ENCODE results near the gene LILRB2. TPM values are rescaled to one million over a fixed set of nuclear protein-coding genes. Genes with fewer than 3 reads are reported as not detected.
A peak's percentile ranks its signal among the peaks of the same experiment; 100 is the strongest.
"Not testable (repeated sequence)": the region's sequence is repeated elsewhere in the genome, so short reads cannot be mapped to it uniquely, and the experiment has no call there.

The LILRB2 gene
- total RNA-seq, 1 experiment from 2014 or later: not detected

- not testable (repeated sequence) for H3T11ph ChIP-seq (ENCODE audit: low read length); H4K20me1 ChIP-seq (ENCODE audit: control insufficient read depth, insufficient read depth, insufficient read length); H2BK120ac ChIP-seq (ENCODE audit: low read depth, low read length, poor library complexity, severe bottlenecking); H3K79me2 ChIP-seq (ENCODE audit: insufficient read depth, low read length); H2AFZ ChIP-seq (ENCODE audit: low read length); H3K14ac ChIP-seq (ENCODE audit: insufficient read depth, low read length); H3K4me3 Mint-ChIP-seq; H3K18ac ChIP-seq (ENCODE audit: insufficient read length, low read depth, low read length); H3K27ac Mint-ChIP-seq; DNase-seq; H2BK12ac ChIP-seq (ENCODE audit: insufficient read length, low read depth, low read length); H3K4ac ChIP-seq (ENCODE audit: low read depth, low read length); H3K79me1 ChIP-seq (ENCODE audit: insufficient read depth, low read depth, low read length, poor library complexity, severe bottlenecking); H2AK5ac ChIP-seq (ENCODE audit: insufficient read length, low read length); H4K91ac ChIP-seq (ENCODE audit: insufficient read length, low read depth, low read length); H3K27ac ChIP-seq (ENCODE audit: insufficient read length, low read depth, low read length); H2BK15ac ChIP-seq (ENCODE audit: low read depth, low read length); H3K9me3 ChIP-seq (ENCODE audit: control insufficient read depth, low read depth, low read length); H3K4me2 ChIP-seq (ENCODE audit: insufficient read depth, insufficient read length, low read length); H4K8ac ChIP-seq (replicated peaks; ENCODE audit: insufficient read length, low read depth, low read length); H3K9ac ChIP-seq (ENCODE audit: extremely low read depth, insufficient read length, low read length); H3K23me2 ChIP-seq (ENCODE audit: insufficient read length, low read depth, low read length, poor library complexity, severe bottlenecking); H2BK5ac ChIP-seq (ENCODE audit: insufficient read length, low read length); H3K27me3 ChIP-seq (ENCODE audit: insufficient read depth, low read length); H3K56ac ChIP-seq (ENCODE audit: insufficient read length, low read depth, low read length); H2BK20ac ChIP-seq (ENCODE audit: low read depth, low read length, poor library complexity, severe bottlenecking); H4K5ac ChIP-seq (ENCODE audit: insufficient read length, low read depth, low read length); H3K23ac ChIP-seq (ENCODE audit: insufficient read length, low read depth, low read length); H3K4me1 ChIP-seq (ENCODE audit: insufficient read depth, low read length)
- Mint-ChIP-seq H3K36me3 (ENCODE audit: insufficient read depth in 1 of 3, low read depth in 3 of 3) (peaks cover 8 to 20% (median 16%) of the 10 kb centered on the region in 3 experiments), H3K4me1 (peaks cover 16 to 25% of the 10 kb centered on the region in 2 experiments), H3K9me3 (peaks cover 29 to 55% of the 10 kb centered on the region in 2 experiments), H3K27me3 (ENCODE audit: low read depth) (peaks cover 33% of the 10 kb centered on the region)
- TF ChIP-seq CTCF (conservative IDR thresholded peaks at IDR 0.05): peak; percentile 46
- no CpG with 5 or more reads among the region's 13 CpGs for WGBS (ENCODE audit: extremely low coverage, insufficient read length, low lambda C conversion rate)
Measured at GRCh38 chr19:54322934-54323333, 42.0 kb upstream of the LILRB2 start.

- H3K14ac ChIP-seq (ENCODE audit: insufficient read depth, low read length); H3K23ac ChIP-seq (ENCODE audit: insufficient read length, low read depth, low read length); H3K4ac ChIP-seq (ENCODE audit: low read depth, low read length); H2AK5ac ChIP-seq (ENCODE audit: insufficient read length, low read length); H3K18ac ChIP-seq (ENCODE audit: insufficient read length, low read depth, low read length); H3T11ph ChIP-seq (ENCODE audit: low read length); H3K79me1 ChIP-seq (ENCODE audit: insufficient read depth, low read depth, low read length, poor library complexity, severe bottlenecking); H3K4me2 ChIP-seq (ENCODE audit: insufficient read depth, insufficient read length, low read length); H3K4me1 ChIP-seq (ENCODE audit: insufficient read depth, low read length); H3K56ac ChIP-seq (ENCODE audit: insufficient read length, low read depth, low read length); H4K8ac ChIP-seq (replicated peaks; ENCODE audit: insufficient read length, low read depth, low read length); H2BK120ac ChIP-seq (ENCODE audit: low read depth, low read length, poor library complexity, severe bottlenecking); H2BK12ac ChIP-seq (ENCODE audit: insufficient read length, low read depth, low read length); H4K20me1 ChIP-seq (ENCODE audit: control insufficient read depth, insufficient read depth, insufficient read length); H4K91ac ChIP-seq (ENCODE audit: insufficient read length, low read depth, low read length); H2AFZ ChIP-seq (ENCODE audit: low read length); H3K4me3 Mint-ChIP-seq; H3K27ac Mint-ChIP-seq; H3K9me3 ChIP-seq (ENCODE audit: control insufficient read depth, low read depth, low read length); H3K9ac ChIP-seq (ENCODE audit: extremely low read depth, insufficient read length, low read length); H2BK5ac ChIP-seq (ENCODE audit: insufficient read length, low read length); H3K27me3 ChIP-seq (ENCODE audit: insufficient read depth, low read length); H2BK15ac ChIP-seq (ENCODE audit: low read depth, low read length); H3K27ac ChIP-seq (ENCODE audit: insufficient read length, low read depth, low read length); H3K23me2 ChIP-seq (ENCODE audit: insufficient read length, low read depth, low read length, poor library complexity, severe bottlenecking); DNase-seq; H4K5ac ChIP-seq (ENCODE audit: insufficient read length, low read depth, low read length); H3K79me2 ChIP-seq (ENCODE audit: insufficient read depth, low read length); H2BK20ac ChIP-seq (ENCODE audit: low read depth, low read length, poor library complexity, severe bottlenecking): not testable (repeated sequence)
- Mint-ChIP-seq H3K27me3 (ENCODE audit: low read depth) (peaks cover 32% of the 10 kb centered on the region), H3K36me3 (ENCODE audit: insufficient read depth in 1 of 3, low read depth in 3 of 3) (peaks cover 8 to 20% (median 16%) of the 10 kb centered on the region in 3 experiments), H3K9me3 (peaks cover 31 to 58% of the 10 kb centered on the region in 2 experiments), H3K4me1 (peaks cover 16 to 25% of the 10 kb centered on the region in 2 experiments)
- no CpG with 5 or more reads among the region's 13 CpGs for WGBS (ENCODE audit: extremely low coverage, insufficient read length, low lambda C conversion rate)
Measured at GRCh38 chr19:54322295-54322694, 41.4 kb upstream of the LILRB2 start.
